ENCODE results near the gene EXOSC3. TPM values are rescaled to one million over a fixed set of nuclear protein-coding genes. Genes with fewer than 3 reads are reported as not detected.

The EXOSC3 gene
- total and polyA plus RNA-seq, 9 of the 15 experiments (the other 6 are each of a cell fraction or from before 2014, with no cell fraction given) = 18.5 to 266 (median 114) TPM

DNA sequence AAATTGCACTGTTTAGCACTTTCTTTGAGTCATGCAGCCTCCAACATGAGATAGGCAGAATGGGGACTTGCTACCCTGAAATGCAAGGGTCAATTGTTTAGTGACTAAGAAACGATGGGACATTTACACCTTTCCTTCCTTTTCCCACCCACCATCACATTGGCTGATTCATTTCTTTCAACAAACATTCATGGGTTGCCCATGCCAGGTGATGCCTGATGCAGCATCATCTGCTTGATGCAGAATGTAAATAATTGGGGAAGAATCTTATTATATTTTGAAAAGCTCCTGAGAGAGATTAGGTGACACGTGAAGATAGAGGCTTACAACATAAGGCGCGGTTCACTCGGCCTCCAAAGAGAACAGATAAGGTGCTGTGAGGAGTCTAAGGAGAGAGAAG, 35.7 kb downstream of the EXOSC3 start (continued):
- peak; percentile 38; the same call in 1 of the 2 replicates for TF ChIP-seq DPF2 (IDR thresholded peaks at IDR 0.05)
- TF ChIP-seq ETV6 (IDR thresholded peaks at IDR 0.05; ENCODE audit: borderline replicate concordance in 1 of 2, low read depth in 2 of 2, low read length in 1 of 2) = no peak
- TF ChIP-seq ETV6 (CRISPR knock-in tag; IDR thresholded peaks at IDR 0.05; ENCODE audit: borderline replicate concordance) = no peak
- TF ChIP-seq ZKSCAN1 (IDR thresholded peaks at IDR 0.05; ENCODE audit: low read depth, low read length) = no peak
- no peak for TF ChIP-seq ERF (CRISPR knock-in tag; IDR thresholded peaks at IDR 0.05)
- no peak for TF ChIP-seq ATF7 (IDR thresholded peaks at IDR 0.05)
- TF ChIP-seq, protein P1, sequence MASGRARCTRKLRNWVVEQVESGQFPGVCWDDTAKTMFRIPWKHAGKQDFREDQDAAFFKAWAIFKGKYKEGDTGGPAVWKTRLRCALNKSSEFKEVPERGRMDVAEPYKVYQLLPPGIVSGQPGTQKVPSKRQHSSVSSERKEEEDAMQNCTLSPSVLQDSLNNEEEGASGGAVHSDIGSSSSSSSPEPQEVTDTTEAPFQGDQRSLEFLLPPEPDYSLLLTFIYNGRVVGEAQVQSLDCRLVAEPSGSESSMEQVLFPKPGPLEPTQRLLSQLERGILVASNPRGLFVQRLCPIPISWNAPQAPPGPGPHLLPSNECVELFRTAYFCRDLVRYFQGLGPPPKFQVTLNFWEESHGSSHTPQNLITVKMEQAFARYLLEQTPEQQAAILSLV (tag; IDR thresholded peaks at IDR 0.05) = no peak
- TF ChIP-seq ELF1 (tag; IDR thresholded peaks at IDR 0.05) = no peak
- TF ChIP-seq, protein P2, sequence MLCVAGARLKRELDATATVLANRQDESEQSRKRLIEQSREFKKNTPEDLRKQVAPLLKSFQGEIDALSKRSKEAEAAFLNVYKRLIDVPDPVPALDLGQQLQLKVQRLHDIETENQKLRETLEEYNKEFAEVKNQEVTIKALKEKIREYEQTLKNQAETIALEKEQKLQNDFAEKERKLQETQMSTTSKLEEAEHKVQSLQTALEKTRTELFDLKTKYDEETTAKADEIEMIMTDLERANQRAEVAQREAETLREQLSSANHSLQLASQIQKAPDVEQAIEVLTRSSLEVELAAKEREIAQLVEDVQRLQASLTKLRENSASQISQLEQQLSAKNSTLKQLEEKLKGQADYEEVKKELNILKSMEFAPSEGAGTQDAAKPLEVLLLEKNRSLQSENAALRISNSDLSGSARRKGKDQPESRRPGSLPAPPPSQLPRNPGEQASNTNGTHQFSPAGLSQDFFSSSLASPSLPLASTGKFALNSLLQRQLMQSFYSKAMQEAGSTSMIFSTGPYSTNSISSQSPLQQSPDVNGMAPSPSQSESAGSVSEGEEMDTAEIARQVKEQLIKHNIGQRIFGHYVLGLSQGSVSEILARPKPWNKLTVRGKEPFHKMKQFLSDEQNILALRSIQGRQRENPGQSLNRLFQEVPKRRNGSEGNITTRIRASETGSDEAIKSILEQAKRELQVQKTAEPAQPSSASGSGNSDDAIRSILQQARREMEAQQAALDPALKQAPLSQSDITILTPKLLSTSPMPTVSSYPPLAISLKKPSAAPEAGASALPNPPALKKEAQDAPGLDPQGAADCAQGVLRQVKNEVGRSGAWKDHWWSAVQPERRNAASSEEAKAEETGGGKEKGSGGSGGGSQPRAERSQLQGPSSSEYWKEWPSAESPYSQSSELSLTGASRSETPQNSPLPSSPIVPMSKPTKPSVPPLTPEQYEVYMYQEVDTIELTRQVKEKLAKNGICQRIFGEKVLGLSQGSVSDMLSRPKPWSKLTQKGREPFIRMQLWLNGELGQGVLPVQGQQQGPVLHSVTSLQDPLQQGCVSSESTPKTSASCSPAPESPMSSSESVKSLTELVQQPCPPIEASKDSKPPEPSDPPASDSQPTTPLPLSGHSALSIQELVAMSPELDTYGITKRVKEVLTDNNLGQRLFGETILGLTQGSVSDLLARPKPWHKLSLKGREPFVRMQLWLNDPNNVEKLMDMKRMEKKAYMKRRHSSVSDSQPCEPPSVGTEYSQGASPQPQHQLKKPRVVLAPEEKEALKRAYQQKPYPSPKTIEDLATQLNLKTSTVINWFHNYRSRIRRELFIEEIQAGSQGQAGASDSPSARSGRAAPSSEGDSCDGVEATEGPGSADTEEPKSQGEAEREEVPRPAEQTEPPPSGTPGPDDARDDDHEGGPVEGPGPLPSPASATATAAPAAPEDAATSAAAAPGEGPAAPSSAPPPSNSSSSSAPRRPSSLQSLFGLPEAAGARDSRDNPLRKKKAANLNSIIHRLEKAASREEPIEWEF (CRISPR knock-in tag; IDR thresholded peaks at IDR 0.05) = no peak
- no peak for TF ChIP-seq EZH2 (IDR thresholded peaks at IDR 0.05; ENCODE audit: borderline replicate concordance, low read depth, low read length)
- TF ChIP-seq BHLHE40 (IDR thresholded peaks at IDR 0.05; ENCODE audit: low read length) = peak; percentile 50; the same call in 1 of the 2 replicates
- TF ChIP-seq RCOR1 (IDR thresholded peaks at IDR 0.05; ENCODE audit: borderline replicate concordance in 1 of 2, low read depth in 2 of 2, low read length in 2 of 2) = peak in 1 of 2 experiments; percentile 19; a peak in 1 of 4 replicates
- TF ChIP-seq POLR2H (tag; IDR thresholded peaks at IDR 0.05; ENCODE audit: low read depth) = no peak
- no peak for TF ChIP-seq FOXP1 (CRISPR knock-in tag; IDR thresholded peaks at IDR 0.05)

All from K562 (cell line).